Endothelial cell of hepatic sinusoid (primary cell): ENCODE measurements around the gene DTHD1.

Experiments used
- in situ Hi-C: cut with HindIII; loops from 2 replicates; pipeline ENCODE4 v1.10.0; 2017; ENCODE audit warnings: low sequenced_read_pairs

Gene DTHD1

GRCh38 chr4:36269101-36269500, 12.3 kb upstream of the DTHD1 start:
- in situ Hi-C loops, result no loop called here

GRCh38 chr4:36269533-36270173, 11.8 kb upstream of the DTHD1 start:
- in situ Hi-C loops, result no loop called here

- in situ Hi-C loops, result no loop called here
Measured at GRCh38 chr4:36273276-36273675, 8.1 kb upstream of the DTHD1 start.

GRCh38 chr4:36274158-36274557, 7.3 kb upstream of the DTHD1 start:
- in situ Hi-C loops, result no loop called here

- in situ Hi-C loops, result no loop called here
Measured at GRCh38 chr4:36277533-36277932, 3.9 kb upstream of the DTHD1 start.

- in situ Hi-C loops, result no loop called here
Measured at GRCh38 chr4:36278789-36279188, 2.6 kb upstream of the DTHD1 start.

- in situ Hi-C loops, result no loop called here
Measured at GRCh38 chr4:36280555-36280954, 861 bp upstream of the DTHD1 start.

- in situ Hi-C loops, result no loop called here
Measured at GRCh38 chr4:36282503-36283030, 1.2 kb downstream of the DTHD1 start.

- in situ Hi-C loops, result no loop called here
Measured at GRCh38 chr4:36283912-36284465, 2.6 kb downstream of the DTHD1 start.

GRCh38 chr4:36285784-36286480, 4.5 kb downstream of the DTHD1 start:
- in situ Hi-C loops, result no loop called here

GRCh38 chr4:36286481-36286871, 5.1 kb downstream of the DTHD1 start:
- in situ Hi-C loops, result no loop called here

- in situ Hi-C loops, result no loop called here
Measured at GRCh38 chr4:36288731-36289426, 7.5 kb downstream of the DTHD1 start.

- in situ Hi-C loops, result no loop called here
Measured at GRCh38 chr4:36290641-36291040, 9.2 kb downstream of the DTHD1 start.

- in situ Hi-C loops, result no loop called here
Measured at GRCh38 chr4:36292556-36293188, 11.3 kb downstream of the DTHD1 start.

GRCh38 chr4:36301127-36301526, 19.7 kb downstream of the DTHD1 start:
- in situ Hi-C loops, result no loop called here

GRCh38 chr4:36303426-36304137, 22.2 kb downstream of the DTHD1 start:
- in situ Hi-C loops, result no loop called here

GRCh38 chr4:36304138-36304681, 22.8 kb downstream of the DTHD1 start:
- in situ Hi-C loops, result no loop called here

GRCh38 chr4:36308150-36308549, 26.7 kb downstream of the DTHD1 start:
- in situ Hi-C loops, result no loop called here

- in situ Hi-C loops, result no loop called here
Measured at GRCh38 chr4:36310216-36310615, 28.8 kb downstream of the DTHD1 start.

GRCh38 chr4:36310793-36311192, 29.4 kb downstream of the DTHD1 start:
- in situ Hi-C loops, result no loop called here
